Chondrocyte (in vitro differentiated cells): Measurements from ENCODE around the gene PJVK. TPM values are rescaled to one million over a fixed set of nuclear protein-coding genes. Genes with fewer than 3 reads are reported as not detected.
A peak's percentile ranks its signal among the peaks of the same experiment; 100 is the strongest.

Experiments used
- DNase-seq: peaks from one replicate; pipeline ENCODE4 v3.0.0; 2021; ENCODE audit warnings: mixed read lengths, low spot score
- H3K27ac Mint-ChIP-seq: one replicate; pipeline ENCODE4 v1.8.0; 2021; ENCODE audit warnings: mild to moderate bottlenecking, moderate library complexity, mixed read lengths; ENCODE audit not compliant: unreplicated experiment
- H3K27me3 Mint-ChIP-seq: 2 replicates; pipeline ENCODE4 v1.8.0; 2021; ENCODE audit warnings: low read depth, mixed read lengths
- H3K36me3 Mint-ChIP-seq: 2 replicates; pipeline ENCODE4 v1.8.0; 2021; ENCODE audit warnings: low read depth, mixed read lengths
- H3K4me1 Mint-ChIP-seq: 2 replicates; pipeline ENCODE4 v1.8.0; 2021; ENCODE audit warnings: low read depth, mild to moderate bottlenecking, mixed read lengths
- H3K4me3 Mint-ChIP-seq: one replicate; pipeline ENCODE4 v1.8.0; 2021; ENCODE audit warnings: mild to moderate bottlenecking, moderate library complexity, mixed read lengths; ENCODE audit not compliant: unreplicated experiment
- H3K9me3 Mint-ChIP-seq: 2 replicates; pipeline ENCODE4 v1.8.0; 2021; ENCODE audit warnings: low read depth, mixed read lengths
- total RNA-seq: library from RNA; stranded (reverse); gene quantifications from 3 replicates; pipeline ENCODE4 v1.2.1, GENCODE V29; 2021
- TF ChIP-seq, protein P1 (sequence below): fragments of 200-600 bp; sonication (generic); IDR thresholded peaks from 2 replicates; pipeline ENCODE4 v1.5.0; 2021; ENCODE audit warnings: antibody characterized with exemption, mild to moderate bottlenecking, moderate library complexity

PJVK gene
- total RNA-seq, 1 donor from 2014 or later = 4.2 TPM

DNA sequence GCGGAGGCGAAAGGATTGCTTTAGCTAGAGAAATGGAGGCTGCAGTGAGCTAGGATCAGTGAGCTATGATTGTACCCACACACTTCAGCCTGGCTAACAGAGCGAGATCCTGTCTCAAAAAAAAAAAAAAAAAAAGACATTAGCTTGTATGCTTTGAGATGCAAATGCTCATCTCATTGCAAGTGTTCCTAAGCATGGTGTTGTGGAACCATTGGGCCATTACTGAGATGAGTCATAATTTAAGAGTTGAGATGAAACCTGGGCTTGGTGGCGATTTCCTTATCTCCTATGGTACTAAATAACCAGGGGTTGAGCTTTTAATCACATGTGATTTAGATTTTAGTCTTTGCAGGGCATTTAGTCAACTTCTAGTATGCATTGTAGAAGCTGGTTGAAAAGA, 31.3 kb downstream of the PJVK start:
- Mint-ChIP-seq H3K36me3 (peaks cover 8% of the 10 kb centered on the region), H3K27ac (no peak overlapping the region), H3K4me1 (peaks cover 56% of the 10 kb centered on the region), H3K4me3 (peak overlapping the region; percentile 50), H3K27me3 (no peaks in the 10 kb centered on the region), H3K9me3 (no peaks in the 10 kb centered on the region)
- DNase-seq = no peak
- TF ChIP-seq, protein P1, sequence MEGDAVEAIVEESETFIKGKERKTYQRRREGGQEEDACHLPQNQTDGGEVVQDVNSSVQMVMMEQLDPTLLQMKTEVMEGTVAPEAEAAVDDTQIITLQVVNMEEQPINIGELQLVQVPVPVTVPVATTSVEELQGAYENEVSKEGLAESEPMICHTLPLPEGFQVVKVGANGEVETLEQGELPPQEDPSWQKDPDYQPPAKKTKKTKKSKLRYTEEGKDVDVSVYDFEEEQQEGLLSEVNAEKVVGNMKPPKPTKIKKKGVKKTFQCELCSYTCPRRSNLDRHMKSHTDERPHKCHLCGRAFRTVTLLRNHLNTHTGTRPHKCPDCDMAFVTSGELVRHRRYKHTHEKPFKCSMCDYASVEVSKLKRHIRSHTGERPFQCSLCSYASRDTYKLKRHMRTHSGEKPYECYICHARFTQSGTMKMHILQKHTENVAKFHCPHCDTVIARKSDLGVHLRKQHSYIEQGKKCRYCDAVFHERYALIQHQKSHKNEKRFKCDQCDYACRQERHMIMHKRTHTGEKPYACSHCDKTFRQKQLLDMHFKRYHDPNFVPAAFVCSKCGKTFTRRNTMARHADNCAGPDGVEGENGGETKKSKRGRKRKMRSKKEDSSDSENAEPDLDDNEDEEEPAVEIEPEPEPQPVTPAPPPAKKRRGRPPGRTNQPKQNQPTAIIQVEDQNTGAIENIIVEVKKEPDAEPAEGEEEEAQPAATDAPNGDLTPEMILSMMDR = no peak

DNA sequence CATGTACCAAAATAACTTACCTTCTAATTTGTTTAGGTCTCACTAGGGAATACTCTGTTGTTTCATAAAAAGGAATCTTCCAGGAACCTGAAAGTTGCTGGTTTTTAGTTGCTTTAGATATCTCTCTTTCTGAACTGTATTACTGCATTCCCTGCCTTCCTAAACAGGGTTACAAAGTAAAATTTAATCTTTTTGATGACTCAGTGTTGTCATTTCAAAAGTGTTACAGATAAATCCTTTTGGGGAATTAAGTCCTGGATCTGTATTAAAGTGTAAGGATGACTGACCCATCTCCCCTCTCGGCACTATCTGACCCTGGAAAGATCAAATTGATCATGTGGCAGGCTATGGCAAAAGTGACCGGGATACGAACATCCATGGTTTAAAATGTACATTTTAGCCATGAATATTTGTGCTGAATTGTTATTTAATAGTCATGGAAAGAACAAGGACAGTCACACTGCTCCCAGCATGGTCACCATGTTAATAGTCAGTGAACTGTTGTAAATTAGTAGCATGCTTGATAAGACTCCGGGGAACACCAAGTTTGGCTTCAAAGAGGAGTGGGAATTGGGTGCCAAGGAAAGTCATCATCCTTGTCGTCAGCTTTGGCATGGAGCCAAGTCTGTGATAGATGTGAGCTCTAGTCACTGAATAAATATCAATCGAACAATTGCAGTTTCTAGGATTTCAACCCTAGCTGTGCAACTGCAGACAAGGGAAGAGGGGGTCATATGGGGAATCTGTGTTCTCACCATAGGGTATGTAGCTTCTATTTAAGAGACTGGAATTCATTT, 33.3 kb downstream of the PJVK start:
- H3K4me1 Mint-ChIP-seq = peaks cover 54% of the 10 kb centered on the region
- TF ChIP-seq, protein P1 = no peak
- peak overlapping the region; percentile 22 for H3K27ac Mint-ChIP-seq
- no peak overlapping the region for H3K4me3 Mint-ChIP-seq
- no peaks in the 10 kb centered on the region for H3K27me3 Mint-ChIP-seq
- H3K9me3 Mint-ChIP-seq = no peaks in the 10 kb centered on the region
- H3K36me3 Mint-ChIP-seq = peaks cover 14% of the 10 kb centered on the region
- DNase-seq = no peak

DNA sequence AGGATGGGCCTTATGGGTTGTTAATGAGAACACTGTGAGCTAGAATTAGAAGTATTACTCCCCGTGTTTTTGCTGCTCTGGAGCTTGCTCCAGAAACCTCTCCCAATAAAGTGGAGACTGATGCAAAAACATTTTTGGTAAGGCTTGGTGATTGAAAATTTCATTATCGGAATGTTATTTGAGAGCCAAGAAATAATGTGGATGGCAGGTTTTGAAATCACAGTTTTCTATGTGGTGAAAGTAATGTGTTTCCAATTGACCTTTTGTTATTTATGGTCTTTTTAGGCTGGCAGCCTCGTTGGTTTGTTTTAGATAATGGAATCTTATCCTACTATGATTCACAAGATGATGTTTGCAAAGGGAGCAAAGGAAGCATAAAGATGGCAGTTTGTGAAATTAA, 34.2 kb downstream of the PJVK start:
- no peaks in the 10 kb centered on the region for H3K27me3 Mint-ChIP-seq
- DNase-seq = no peak
- peaks cover 52% of the 10 kb centered on the region for H3K4me1 Mint-ChIP-seq
- no peak overlapping the region for H3K4me3 Mint-ChIP-seq
- TF ChIP-seq, protein P1 = no peak
- peaks cover 19% of the 10 kb centered on the region for H3K36me3 Mint-ChIP-seq
- no peak overlapping the region for H3K27ac Mint-ChIP-seq
- H3K9me3 Mint-ChIP-seq = no peaks in the 10 kb centered on the region

GRCh38 chr2:178491612-178492011, 40.4 kb downstream of the PJVK start:
- H3K4me1 Mint-ChIP-seq = peaks cover 13% of the 10 kb centered on the region
- H3K9me3 Mint-ChIP-seq = no peaks in the 10 kb centered on the region
- H3K27ac Mint-ChIP-seq = no peak overlapping the region
- no peaks in the 10 kb centered on the region for H3K27me3 Mint-ChIP-seq
- TF ChIP-seq, protein P1 = no peak
- DNase-seq = no peak
- no peak overlapping the region for H3K4me3 Mint-ChIP-seq
- H3K36me3 Mint-ChIP-seq = peaks cover 36% of the 10 kb centered on the region

GRCh38 chr2:178496049-178496448, 44.9 kb downstream of the PJVK start:
- H3K4me3 Mint-ChIP-seq = no peak overlapping the region
- H3K27me3 Mint-ChIP-seq = no peaks in the 10 kb centered on the region
- H3K4me1 Mint-ChIP-seq = no peaks in the 10 kb centered on the region
- no peaks in the 10 kb centered on the region for H3K9me3 Mint-ChIP-seq
- no peak for DNase-seq
- peaks cover 33% of the 10 kb centered on the region for H3K36me3 Mint-ChIP-seq
- no peak overlapping the region for H3K27ac Mint-ChIP-seq
- TF ChIP-seq, protein P1 = no peak
